K562 (cell line): Measurements from ENCODE around the gene GALNS. TPM values are rescaled to one million over a fixed set of nuclear protein-coding genes. Genes with fewer than 3 reads are reported as not detected.
A peak's percentile ranks its signal among the peaks of the same experiment; 100 is the strongest.

Experiments used
- CAMTA2 ChIP-seq: fragments of 250-450 bp; sonication (Bioruptor Pico); conservative IDR thresholded peaks from 2 replicates; pipeline ENCODE4 v1.5.1; 2022
- HSF4 ChIP-seq: fragments of 250-450 bp; sonication (Bioruptor Pico); IDR thresholded peaks from 2 replicates; pipeline ENCODE4 v2.1.2; 2022; ENCODE audit warnings: mild to moderate bottlenecking, moderate library complexity, borderline replicate concordance
- MAZ ChIP-seq, 2 experiments: fragments of 450-650 bp in 1 of 2; sonication (generic) in 1 of 2; formaldehyde crosslinking; IDR thresholded peaks in 1 of 2; conservative IDR thresholded peaks in 1 of 2; 2 replicates each; pipeline versions ENCODE4 v1.4.0 to v1.5.0; 2020; ENCODE audit warnings: mild to moderate bottlenecking in 1 of 2, missing genetic modification reagents in 1 of 2
- RERE ChIP-seq: sonication (generic); formaldehyde crosslinking; IDR thresholded peaks from 2 replicates; pipeline ENCODE4 v1.8.0; 2023; ENCODE audit warnings: missing genetic modification reagents, mild to moderate bottlenecking, borderline replicate concordance
- SIRT6 ChIP-seq: IDR thresholded peaks from one replicate; pipeline ENCODE4 v1.6.1; 2012; ENCODE audit warnings: low read depth, mild to moderate bottlenecking, control low read depth, inconsistent platforms, low read length, moderate library complexity
- ZBTB1 ChIP-seq: sonication (generic); formaldehyde crosslinking; IDR thresholded peaks from 2 replicates; pipeline ENCODE4 v1.8.1; 2023; ENCODE audit warnings: missing genetic modification reagents, low read depth, mild to moderate bottlenecking, borderline replicate concordance
- ZNF592 ChIP-seq: fragments of 450-650 bp; IDR thresholded peaks from 2 replicates; pipeline ENCODE4 v1.6.1; 2017; ENCODE audit warnings: antibody characterized with exemption, mild to moderate bottlenecking
- polyA plus RNA-seq, 8 experiments: library from polyadenylated mRNA; depleted of rRNA in 4 of 8; stranded (reverse) in 5 of 8; unstranded in 3 of 8; fragments of >200 nt; fragmentation: Nextera tagmentation in 2 of 8; fragmentation: Illumina TruSeq in 1 of 8; extraction: Ambion mirVana in 2 of 8; extraction: Trizol in 1 of 8; gene quantifications; 2 replicates each; pipeline versions ENCODE4 v1.2.1 to v1.2.3, GENCODE V29; 2011 to 2014; ENCODE audit warnings: inconsistent platforms in 1 of 8, missing spikeins in 1 of 8
- total RNA-seq, 7 experiments: library from RNA; depleted of rRNA in 6 of 7; stranded (reverse); fragments of >200 nt in 6 of 7; fragmentation: Illumina TruSeq in 2 of 7; extraction: Trizol in 2 of 7; gene quantifications; 2 replicates each; pipeline versions ENCODE4 v1.2.1 to v1.2.3, GENCODE V29; 2011 to 2021; ENCODE audit warnings: low replicate concordance in 1 of 7
- TF ChIP-seq, protein P1 (sequence below), 2 experiments: fragments of 450-650 bp; IDR thresholded peaks; 2 replicates each; pipeline ENCODE4 v1.6.1; 2018; ENCODE audit warnings: mild to moderate bottlenecking in 2 of 2, low read depth in 1 of 2; ENCODE audit not compliant: partially characterized antibody in 2 of 2
- TF ChIP-seq, protein P2 (sequence below): sonication (generic); formaldehyde crosslinking; IDR thresholded peaks from 2 replicates; pipeline ENCODE4 v1.8.0; 2023; ENCODE audit warnings: mild to moderate bottlenecking, missing genetic modification reagents

GALNS gene
- total and polyA plus RNA-seq, 9 of the 15 experiments (the other 6 are each of a cell fraction or from before 2014, with no cell fraction given) = 0.38 to 13.2 (median 4.3) TPM

- TF ChIP-seq, protein P1, sequence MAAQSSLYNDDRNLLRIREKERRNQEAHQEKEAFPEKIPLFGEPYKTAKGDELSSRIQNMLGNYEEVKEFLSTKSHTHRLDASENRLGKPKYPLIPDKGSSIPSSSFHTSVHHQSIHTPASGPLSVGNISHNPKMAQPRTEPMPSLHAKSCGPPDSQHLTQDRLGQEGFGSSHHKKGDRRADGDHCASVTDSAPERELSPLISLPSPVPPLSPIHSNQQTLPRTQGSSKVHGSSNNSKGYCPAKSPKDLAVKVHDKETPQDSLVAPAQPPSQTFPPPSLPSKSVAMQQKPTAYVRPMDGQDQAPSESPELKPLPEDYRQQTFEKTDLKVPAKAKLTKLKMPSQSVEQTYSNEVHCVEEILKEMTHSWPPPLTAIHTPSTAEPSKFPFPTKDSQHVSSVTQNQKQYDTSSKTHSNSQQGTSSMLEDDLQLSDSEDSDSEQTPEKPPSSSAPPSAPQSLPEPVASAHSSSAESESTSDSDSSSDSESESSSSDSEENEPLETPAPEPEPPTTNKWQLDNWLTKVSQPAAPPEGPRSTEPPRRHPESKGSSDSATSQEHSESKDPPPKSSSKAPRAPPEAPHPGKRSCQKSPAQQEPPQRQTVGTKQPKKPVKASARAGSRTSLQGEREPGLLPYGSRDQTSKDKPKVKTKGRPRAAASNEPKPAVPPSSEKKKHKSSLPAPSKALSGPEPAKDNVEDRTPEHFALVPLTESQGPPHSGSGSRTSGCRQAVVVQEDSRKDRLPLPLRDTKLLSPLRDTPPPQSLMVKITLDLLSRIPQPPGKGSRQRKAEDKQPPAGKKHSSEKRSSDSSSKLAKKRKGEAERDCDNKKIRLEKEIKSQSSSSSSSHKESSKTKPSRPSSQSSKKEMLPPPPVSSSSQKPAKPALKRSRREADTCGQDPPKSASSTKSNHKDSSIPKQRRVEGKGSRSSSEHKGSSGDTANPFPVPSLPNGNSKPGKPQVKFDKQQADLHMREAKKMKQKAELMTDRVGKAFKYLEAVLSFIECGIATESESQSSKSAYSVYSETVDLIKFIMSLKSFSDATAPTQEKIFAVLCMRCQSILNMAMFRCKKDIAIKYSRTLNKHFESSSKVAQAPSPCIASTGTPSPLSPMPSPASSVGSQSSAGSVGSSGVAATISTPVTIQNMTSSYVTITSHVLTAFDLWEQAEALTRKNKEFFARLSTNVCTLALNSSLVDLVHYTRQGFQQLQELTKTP (IDR thresholded peaks at IDR 0.05; ENCODE audit: low read depth in 1 of 2, partially characterized antibody in 2 of 2) = no peak
- TF ChIP-seq ZBTB1 (CRISPR knock-in tag) = no peak
- TF ChIP-seq RERE (CRISPR knock-in tag) = no peak
- TF ChIP-seq ZNF592 = peak; percentile 76
- TF ChIP-seq, protein P2, sequence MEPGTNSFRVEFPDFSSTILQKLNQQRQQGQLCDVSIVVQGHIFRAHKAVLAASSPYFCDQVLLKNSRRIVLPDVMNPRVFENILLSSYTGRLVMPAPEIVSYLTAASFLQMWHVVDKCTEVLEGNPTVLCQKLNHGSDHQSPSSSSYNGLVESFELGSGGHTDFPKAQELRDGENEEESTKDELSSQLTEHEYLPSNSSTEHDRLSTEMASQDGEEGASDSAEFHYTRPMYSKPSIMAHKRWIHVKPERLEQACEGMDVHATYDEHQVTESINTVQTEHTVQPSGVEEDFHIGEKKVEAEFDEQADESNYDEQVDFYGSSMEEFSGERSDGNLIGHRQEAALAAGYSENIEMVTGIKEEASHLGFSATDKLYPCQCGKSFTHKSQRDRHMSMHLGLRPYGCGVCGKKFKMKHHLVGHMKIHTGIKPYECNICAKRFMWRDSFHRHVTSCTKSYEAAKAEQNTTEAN (CRISPR knock-in tag) = peak; percentile 57; the same call in 1 of the 2 replicates
- TF ChIP-seq MAZ (CRISPR knock-in tag; conservative IDR thresholded peaks at IDR 0.05 in 1 of 2, IDR thresholded peaks at IDR 0.05 in 1 of 2) = peak in 1 of 2 experiments; percentile 18; a peak in 1 of 4 replicates
- TF ChIP-seq HSF4 (CRISPR knock-in tag) = no peak
- no peak for TF ChIP-seq CAMTA2 (CRISPR knock-in tag)
- no peak for TF ChIP-seq SIRT6
These were observed 76.3 kb downstream of the GALNS start (continued) for GRCh38 chr16:88780142-88781062.
